ENCODE data around the gene NES.
"Not testable (repeated sequence)": the region's sequence is repeated elsewhere in the genome, so short reads cannot be mapped to it uniquely, and the experiment has no call there.

NES gene

DNA sequence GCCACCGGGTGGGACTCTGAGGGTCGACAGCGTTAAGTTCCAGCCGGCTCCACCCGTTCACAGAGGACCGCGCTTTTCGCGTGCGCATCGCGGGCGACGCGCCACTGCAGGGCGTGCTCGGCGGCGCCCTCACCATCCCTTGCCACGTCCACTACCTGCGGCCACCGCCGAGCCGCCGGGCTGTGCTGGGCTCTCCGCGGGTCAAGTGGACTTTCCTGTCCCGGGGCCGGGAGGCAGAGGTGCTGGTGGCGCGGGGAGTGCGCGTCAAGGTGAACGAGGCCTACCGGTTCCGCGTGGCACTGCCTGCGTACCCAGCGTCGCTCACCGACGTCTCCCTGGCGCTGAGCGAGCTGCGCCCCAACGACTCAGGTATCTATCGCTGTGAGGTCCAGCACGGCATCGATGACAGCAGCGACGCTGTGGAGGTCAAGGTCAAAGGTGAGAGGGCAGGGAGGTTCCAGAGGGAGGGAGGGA lies 30.4 kb downstream of the NES start:
- no peak for DNase-seq (ENCODE audit: low read depth in 2 of 2)

DNA sequence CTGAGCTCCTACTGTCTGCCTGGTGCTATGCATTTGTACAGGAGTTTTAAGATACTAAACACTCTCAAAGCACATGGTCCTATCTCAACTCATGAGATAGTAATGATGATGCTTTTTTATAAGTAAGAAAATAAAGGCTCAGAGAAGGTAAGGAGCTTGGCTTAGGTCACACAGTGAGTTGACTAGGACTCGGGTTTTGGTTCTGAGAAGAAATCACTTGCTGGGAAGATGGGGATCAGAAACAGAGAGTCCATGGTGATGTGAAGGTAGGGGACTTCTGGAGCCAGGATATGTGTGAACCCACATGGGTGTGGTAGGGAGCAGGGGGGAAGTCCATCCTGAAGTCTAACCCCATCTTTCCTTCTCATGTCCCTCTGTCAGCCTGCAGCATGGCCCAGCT lies 31.5 kb downstream of the NES start:
- no peak for DNase-seq (ENCODE audit: low read depth in 2 of 2)

DNA sequence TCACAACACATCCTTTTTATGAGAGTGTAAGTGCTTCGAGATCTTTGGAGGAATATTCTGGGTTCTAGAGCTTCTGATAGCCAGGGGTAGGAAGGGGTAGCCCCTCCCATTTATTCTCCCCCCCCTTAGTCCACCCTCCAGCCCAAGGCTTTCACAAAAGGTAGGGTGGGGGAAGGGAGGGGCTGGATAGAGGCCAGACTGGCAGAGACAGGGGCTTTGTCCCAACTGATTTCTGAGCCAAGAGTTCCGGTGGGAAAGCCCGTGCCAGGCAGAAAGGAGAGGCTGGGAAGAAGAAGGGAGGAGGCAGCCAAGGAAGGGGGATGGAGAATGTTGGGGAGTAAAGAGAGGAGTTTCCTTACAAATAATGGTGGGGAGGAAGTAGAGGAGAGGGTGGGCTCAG lies 32.2 kb downstream of the NES start:
- DNase-seq (ENCODE audit: low read depth in 2 of 2), result no peak

DNA sequence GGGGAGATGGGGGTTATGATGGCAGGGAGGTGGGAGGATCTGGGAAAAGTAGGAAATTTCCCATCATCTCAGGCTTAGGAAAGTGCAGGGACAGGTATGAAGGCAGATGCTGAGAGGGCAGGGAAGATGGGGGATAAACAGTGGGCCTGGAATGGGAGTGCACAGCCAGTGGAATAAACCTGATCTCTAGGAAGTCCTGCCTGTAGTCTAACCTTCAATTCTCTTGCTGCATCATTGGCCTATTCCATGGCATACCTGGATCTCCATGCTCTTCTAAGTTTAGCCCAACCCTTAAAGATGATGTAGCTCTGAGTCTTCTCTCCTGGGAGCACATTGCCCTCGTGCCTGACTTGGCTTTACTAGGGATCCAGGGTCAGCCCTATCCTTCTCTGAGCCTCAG lies 32.6 kb downstream of the NES start:
- no peak for DNase-seq (ENCODE audit: low read depth in 2 of 2)

DNA sequence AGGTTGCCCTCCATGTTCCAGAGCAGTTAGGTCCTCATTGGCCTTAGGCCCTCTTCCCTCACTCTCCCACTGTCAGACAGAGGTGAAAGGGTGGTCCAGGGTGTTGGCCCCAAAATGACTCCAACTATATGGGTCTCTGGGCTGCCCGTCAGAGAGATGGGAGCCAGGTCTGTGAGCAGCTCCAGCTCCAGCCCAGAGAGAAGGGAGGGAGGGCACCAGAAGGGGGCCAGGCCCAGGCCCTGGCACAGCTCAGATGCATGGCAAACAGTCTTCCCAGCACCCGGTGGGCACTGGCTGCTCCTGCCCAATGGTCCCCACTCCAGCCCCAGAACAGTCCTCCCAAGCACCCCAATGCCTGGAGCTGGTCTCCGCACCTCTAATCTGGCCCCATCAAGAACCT lies 33.1 kb downstream of the NES start:
- DNase-seq (ENCODE audit: low read depth in 2 of 2), result no peak

DNA sequence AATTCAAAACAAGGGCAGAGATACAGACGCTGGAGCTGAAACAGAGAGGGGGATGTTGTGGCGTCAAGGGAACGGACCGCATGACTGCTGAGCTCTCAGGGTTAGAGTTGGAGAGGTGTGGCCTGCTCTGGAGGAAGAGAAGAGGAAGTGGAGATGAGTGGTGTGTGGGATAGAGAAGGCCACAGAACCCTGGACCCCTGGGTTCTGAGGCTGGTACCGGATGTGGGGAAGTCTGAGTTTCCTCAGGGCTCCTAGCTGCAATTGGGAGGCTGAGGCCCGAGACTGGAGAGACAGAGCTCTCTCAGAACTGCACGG lies 33.5 kb downstream of the NES start:
- no peak for DNase-seq (ENCODE audit: low read depth in 2 of 2)

- DNase-seq (ENCODE audit: low read depth in 2 of 2), result no peak
These were observed 34.0 kb downstream of the NES start for GRCh38 chr1:156643049-156643777.

- no peak for DNase-seq (ENCODE audit: low read depth in 2 of 2)
These were observed 34.8 kb downstream of the NES start for GRCh38 chr1:156642265-156643048.

DNA sequence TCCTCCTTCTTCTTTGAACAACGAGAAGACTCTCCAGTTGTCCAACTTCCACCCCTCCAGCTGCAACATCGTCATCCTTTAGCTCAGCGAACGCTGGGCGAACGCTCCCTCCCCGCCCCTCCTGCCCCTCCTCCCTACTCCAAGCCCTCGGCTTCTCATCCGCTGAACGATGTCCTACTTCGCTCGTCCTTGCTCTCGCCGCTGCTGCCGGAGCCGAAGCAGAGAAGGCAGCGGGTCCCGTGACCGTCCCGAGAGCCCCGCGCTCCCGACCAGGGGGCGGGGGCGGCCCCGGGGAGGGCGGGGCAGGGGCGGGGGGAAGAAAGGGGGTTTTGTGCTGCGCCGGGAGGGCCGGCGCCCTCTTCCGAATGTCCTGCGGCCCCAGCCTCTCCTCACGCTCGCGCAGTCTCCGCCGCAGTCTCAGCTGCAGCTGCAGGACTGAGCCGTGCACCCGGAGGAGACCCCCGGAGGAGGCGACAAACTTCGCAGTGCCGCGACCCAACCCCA lies 35.4 kb downstream of the NES start, which contains the start of gene BCAN:
TSS of gene BCAN (plus strand) at position 357 of the 504 bp plus-strand sequence. CDS start 3,938 bp downstream, outside the sequence.
- DNase-seq (ENCODE audit: low read depth in 2 of 2), result no peak

DNA sequence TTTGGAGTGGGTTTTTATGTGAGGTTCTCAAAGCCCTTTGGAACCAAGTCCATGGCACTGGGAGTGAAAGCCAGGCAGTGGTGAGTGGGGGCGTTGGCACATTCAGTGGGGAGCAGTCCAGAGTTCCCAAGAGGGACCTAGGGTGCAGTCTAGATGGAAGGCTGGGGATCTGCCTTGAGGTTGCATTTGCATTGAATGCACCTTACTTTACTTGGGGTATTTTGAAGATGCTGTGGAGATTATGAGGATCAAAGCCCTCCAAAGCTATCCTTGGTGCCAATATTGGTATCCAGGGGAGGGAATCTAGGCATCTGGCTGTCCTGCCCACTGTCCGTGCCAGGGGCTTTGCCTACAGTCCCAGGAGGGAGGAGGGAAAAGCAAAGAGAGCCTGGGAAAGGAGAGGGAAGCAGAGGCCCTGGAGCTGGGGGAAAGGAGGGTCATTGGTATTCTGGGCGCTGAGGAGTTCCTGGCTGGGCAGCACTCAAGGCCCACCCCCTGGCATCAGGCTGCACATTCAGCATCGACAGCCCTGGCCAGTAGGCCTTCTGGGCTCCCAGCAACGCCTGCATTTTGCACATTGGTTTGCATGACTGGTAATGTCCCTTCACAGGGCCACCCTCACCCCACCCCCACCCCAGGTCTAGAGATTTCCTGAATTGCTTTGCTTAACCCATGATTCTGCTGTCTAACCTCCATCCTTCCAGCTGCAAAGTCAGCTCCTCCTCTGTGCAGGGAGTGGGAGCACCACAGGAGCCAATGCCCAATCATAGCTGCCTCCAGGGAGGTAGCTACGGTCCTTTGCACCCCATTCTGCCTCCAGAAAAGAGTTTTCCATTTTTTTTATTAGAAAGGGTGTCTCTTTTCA lies 36.1 kb downstream of the NES start:
- DNase-seq (ENCODE audit: low read depth in 2 of 2), result no peak

GRCh38 chr1:156639601-156640101 lies 37.6 kb downstream of the NES start:
- no peak for DNase-seq (ENCODE audit: low read depth in 2 of 2)

- DNase-seq (ENCODE audit: low read depth in 2 of 2), result no peak
These were observed 38.8 kb downstream of the NES start for GRCh38 chr1:156638189-156638985.

- DNase-seq (ENCODE audit: low read depth in 2 of 2), result no peak
These were observed 44.9 kb downstream of the NES start for GRCh38 chr1:156632355-156632754.

GRCh38 chr1:156631152-156631551 lies 46.1 kb downstream of the NES start:
- DNase-seq (ENCODE audit: low read depth in 2 of 2), result not testable (repeated sequence)

- no peak for DNase-seq (ENCODE audit: low read depth in 2 of 2)
These were observed 47.3 kb downstream of the NES start for GRCh38 chr1:156629823-156630449.

DNA sequence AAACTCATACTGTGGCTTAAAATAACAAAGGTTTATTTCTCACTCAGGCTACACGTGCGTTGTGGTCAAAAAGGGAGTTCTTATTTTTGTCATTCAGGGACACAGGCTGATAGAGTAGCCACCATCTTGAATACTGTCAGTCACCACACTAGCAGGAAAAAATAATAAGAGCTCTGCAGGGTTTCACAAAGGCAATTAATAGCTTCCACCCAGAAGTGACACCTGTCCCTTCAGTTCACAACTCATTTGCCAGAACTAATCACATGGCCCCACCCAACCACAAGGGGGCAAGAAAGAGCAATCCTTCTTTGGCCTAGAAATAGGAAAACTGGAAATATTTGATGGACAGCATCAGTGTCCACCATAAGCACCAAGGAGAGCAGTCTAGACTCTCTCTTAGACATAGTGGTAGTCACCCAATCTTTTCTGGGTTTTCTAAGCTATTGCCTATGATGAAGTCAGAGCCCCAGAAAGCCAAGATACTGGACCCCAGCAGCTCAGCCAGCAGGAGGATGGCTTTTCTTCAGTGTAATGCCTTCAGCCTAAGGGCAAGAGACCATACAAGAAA lies 49.8 kb downstream of the NES start:
- DNase-seq (ENCODE audit: low read depth in 2 of 2), result no peak

GRCh38 chr1:156626079-156626438 lies 51.1 kb downstream of the NES start:
- no peak for DNase-seq (ENCODE audit: low read depth in 2 of 2)

- peak in 1 of 2 donors; percentile 40 for DNase-seq (ENCODE audit: low read depth in 2 of 2)
These were observed 51.6 kb downstream of the NES start for GRCh38 chr1:156625436-156626078.

DNA sequence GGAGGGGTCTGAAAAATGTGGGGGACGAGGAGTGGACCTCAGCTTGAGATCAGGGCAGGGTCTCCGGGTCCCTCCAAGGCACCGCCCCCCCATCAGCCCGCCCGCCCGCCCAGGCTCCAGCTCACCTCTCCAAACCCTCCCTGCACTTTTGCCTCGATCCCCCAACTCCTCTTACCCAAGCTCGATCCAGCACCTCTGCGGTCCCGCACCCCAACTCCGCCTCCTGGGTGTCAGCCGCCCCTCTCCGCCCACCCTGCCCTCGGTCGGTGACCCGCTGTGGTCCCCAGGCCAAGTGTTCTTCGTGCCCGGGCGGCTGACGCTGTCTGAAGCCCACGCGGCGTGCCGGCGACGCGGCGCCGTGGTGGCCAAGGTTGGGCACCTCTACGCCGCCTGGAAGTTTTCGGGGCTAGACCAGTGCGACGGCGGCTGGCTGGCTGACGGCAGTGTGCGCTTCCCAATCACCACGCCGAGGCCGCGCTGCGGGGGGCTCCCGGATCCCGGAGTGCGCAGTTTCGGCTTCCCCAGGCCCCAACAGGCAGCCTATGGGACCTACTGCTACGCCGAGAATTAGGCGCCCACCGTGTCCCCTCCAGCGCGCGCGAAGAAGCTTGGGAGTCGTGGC lies 52.3 kb downstream of the NES start:
- no peak for DNase-seq (ENCODE audit: low read depth in 2 of 2)

All from stimulated activated CD8-positive, alpha-beta memory T cell treated with anti-CD3 and anti-CD28 coated beads, Interleukin-15, amount 100 ng/mL, for 4 hours (primary cell).